Measurements from ENCODE around the gene MATCAP1. TPM values are rescaled to one million over a fixed set of nuclear protein-coding genes. Genes with fewer than 3 reads are reported as not detected.

Gene MATCAP1
- total and polyA plus RNA-seq, 8 donors, result 4.8 to 55.6 (median 14.7) TPM

DNA sequence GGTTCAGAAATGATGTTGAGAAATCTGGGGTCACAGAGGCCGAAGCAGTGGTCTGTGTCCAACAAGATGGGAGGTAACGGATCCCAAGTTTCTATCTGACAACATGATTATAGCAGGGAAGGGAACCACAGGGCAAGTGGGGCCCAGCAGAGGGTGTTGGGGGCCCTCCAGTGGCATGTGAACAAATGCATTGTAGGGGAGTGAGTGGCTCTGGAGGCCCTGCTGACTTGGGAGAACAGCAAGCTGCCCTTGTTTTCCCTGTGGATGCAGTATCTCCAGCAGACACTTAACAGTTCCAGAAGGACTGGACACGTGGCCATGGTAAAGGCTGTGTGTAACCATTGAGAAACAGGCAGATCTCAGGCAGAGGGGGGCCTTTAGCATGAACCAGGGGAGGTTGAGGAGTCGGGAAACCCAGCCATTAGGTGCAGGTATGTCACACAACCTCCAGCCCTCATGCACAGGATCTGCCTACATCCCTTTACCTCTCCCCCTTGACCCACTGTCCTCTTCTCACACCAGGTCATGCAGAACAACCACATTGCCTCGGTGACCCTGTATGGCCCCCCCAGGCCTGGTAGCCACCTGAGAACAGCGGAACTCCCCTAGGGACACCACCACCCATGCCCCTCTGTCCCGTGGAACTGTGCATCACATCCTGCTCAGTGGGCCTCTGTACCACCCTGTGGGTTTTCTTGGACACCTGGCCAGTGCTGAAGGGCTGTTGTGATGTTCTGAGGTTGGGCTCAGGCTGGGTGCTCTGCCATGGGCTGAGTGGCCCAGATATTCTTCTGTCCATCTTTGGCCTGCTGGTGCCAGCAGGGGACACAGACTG lies 37.0 kb downstream of the MATCAP1 start:
- no peak for TF ChIP-seq CTCF (IDR thresholded peaks at IDR 0.05)
- no peaks in the 10 kb centered on the region for H3K27me3 ChIP-seq
- intact Hi-C loops (cut with DNase I), result loop anchor here in 1 of 3 donors (10.0 kb wide), 1 partner anchor 252 kb away; no protein-coding TSS in a partner anchor
- 84 to 85% methylated on average over 7 of the region's 7 CpGs for WGBS, 2 donors
- H3K36me3 ChIP-seq, result peaks cover 2 to 21% (median 10%) of the 10 kb centered on the region in 3 donors
- no peaks in the 10 kb centered on the region for H3K9me3 ChIP-seq
- DNase-seq (no peak), ATAC-seq (no peak), FAIRE-seq (no peak)
- no peak overlapping the region for H3K27ac ChIP-seq
- no peaks in the 10 kb centered on the region for H3K4me1 ChIP-seq
- no peak overlapping the region for H3K4me3 ChIP-seq

DNA sequence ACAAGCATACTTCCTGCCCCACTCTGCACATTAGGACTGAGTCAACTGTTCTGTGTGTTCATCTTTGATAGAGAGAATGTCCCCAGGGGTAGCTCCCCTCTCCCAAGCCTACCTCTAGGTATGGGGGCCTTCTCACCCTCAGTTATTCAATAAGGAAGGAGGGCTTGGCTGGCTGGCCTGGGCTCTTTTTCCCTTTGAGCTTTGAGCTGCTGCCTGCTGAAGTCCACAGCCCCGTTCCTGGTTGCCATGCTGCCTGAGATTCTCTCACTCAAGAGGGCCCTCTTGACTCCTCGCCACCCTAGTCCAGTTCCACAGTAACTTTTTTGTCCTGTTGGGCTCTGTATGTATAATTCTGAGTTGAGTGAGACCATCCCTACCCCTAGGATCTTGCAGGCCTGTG lies 38.0 kb downstream of the MATCAP1 start:
- Histone ChIP-seq H3K36me3 (peaks cover 2 to 31% (median 10%) of the 10 kb centered on the region in 3 donors), H3K27ac (no peak overlapping the region), H3K27me3 (no peaks in the 10 kb centered on the region), H3K4me1 (no peaks in the 10 kb centered on the region), H3K4me3 (no peak overlapping the region), H3K9me3 (no peaks in the 10 kb centered on the region)
- FAIRE-seq (no peak), ATAC-seq (no peak), DNase-seq (no peak)
- 96 to 100% methylated on average over 2 of the region's 2 CpGs for WGBS, 2 donors
- no peak for TF ChIP-seq CTCF (IDR thresholded peaks at IDR 0.05)
- intact Hi-C loops (cut with DNase I), result loop anchor here in 1 of 3 donors (10.0 kb wide), 1 partner anchor 251 kb away; no protein-coding TSS in a partner anchor

DNA sequence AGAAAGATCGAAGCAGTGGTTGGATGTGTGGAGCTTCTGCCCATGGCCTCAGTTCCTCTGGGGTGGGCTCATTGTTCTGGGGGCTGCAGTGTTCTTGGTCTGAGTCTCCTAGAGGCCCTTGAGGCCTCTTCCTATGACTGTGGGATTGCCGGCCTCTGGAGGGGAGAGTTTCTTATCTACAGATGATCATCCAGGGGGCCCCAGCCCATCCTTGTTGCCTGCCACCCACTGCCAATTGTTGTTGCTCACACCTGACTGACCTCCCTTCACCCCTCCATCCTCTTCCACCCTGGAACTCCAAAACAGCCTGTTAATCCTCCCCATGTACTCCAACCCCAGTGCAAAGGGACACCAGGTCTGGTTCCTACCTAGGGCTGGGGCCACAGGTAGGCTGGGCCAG lies 38.8 kb downstream of the MATCAP1 start:
- intact Hi-C loops (cut with DNase I), result loop anchor here in 1 of 3 donors (10.0 kb wide), 1 partner anchor 250 kb away; no protein-coding TSS in a partner anchor
- Histone ChIP-seq H3K4me1 (no peaks in the 10 kb centered on the region), H3K36me3 (peaks cover 2 to 39% (median 10%) of the 10 kb centered on the region in 3 donors), H3K4me3 (no peak overlapping the region), H3K9me3 (no peaks in the 10 kb centered on the region), H3K27ac (no peak overlapping the region), H3K27me3 (no peaks in the 10 kb centered on the region)
- no peak for TF ChIP-seq CTCF (IDR thresholded peaks at IDR 0.05)
- 90 to 100% methylated on average over 2 of the region's 2 CpGs for WGBS, 2 donors
- ATAC-seq (no peak), FAIRE-seq (no peak), DNase-seq (no peak)

GRCh38 chr16:67142342-67142741 lies 41.4 kb downstream of the MATCAP1 start:
- FAIRE-seq (no peak), ATAC-seq (no peak), DNase-seq (no peak)
- 96 to 98% methylated on average over 9 of the region's 9 CpGs for WGBS, 2 donors
- Histone ChIP-seq H3K9me3 (no peaks in the 10 kb centered on the region), H3K4me1 (no peaks in the 10 kb centered on the region), H3K27me3 (no peaks in the 10 kb centered on the region), H3K36me3 (peaks cover 2 to 41% (median 16%) of the 10 kb centered on the region in 3 donors), H3K27ac (no peak overlapping the region), H3K4me3 (no peak overlapping the region)
- TF ChIP-seq CTCF (IDR thresholded peaks at IDR 0.05), result no peak
- intact Hi-C loops (cut with DNase I), result loop anchor here in 1 of 3 donors (10.0 kb wide), 1 partner anchor 248 kb away; no protein-coding TSS in a partner anchor

GRCh38 chr16:67141391-67141790 lies 42.4 kb downstream of the MATCAP1 start:
- intact Hi-C loops (cut with DNase I), result loop anchor here in 1 of 3 donors (10.0 kb wide), 1 partner anchor 247 kb away; no protein-coding TSS in a partner anchor
- FAIRE-seq, result no peak
- DNase-seq, result no peak
- Histone ChIP-seq H3K36me3 (peaks cover 2 to 46% (median 18%) of the 10 kb centered on the region in 3 donors), H3K4me1 (no peaks in the 10 kb centered on the region), H3K27ac (no peak overlapping the region), H3K4me3 (no peak overlapping the region), H3K9me3 (no peaks in the 10 kb centered on the region), H3K27me3 (no peaks in the 10 kb centered on the region)
- ATAC-seq, result no peak
- no peak for TF ChIP-seq CTCF (IDR thresholded peaks at IDR 0.05)
- WGBS, 2 donors, result 95 to 97% methylated on average over 13 of the region's 13 CpGs
